H1 (cell line): ENCODE data around the gene HIVEP3. TPM values are rescaled to one million over a fixed set of nuclear protein-coding genes. Genes with fewer than 3 reads are reported as not detected.

Experiments
- GABPA ChIP-seq: IDR thresholded peaks from 2 replicates; pipeline ENCODE4 v1.6.1; 2011; ENCODE audit warnings: mild to moderate bottlenecking, low read length, moderate library complexity, borderline replicate concordance; ENCODE audit not compliant: insufficient read depth
- POLR2A ChIP-seq, 2 experiments: IDR thresholded peaks; 1 replicate in 1 of 2; 2 replicates in 1 of 2; pipeline ENCODE4 v1.6.1; 2011; ENCODE audit warnings: low read depth in 2 of 2, low read length in 2 of 2, mild to moderate bottlenecking in 2 of 2; ENCODE audit errors: control extremely low read depth in 1 of 2
- SP1 ChIP-seq: IDR thresholded peaks from 2 replicates; pipeline ENCODE4 v1.6.1; 2011; ENCODE audit warnings: low read depth, low read length
- USF2 ChIP-seq: IDR thresholded peaks from 2 replicates; pipeline ENCODE4 v1.6.1; 2011; ENCODE audit warnings: low read length, improper control_type of control experiment
- polyA plus RNA-seq, 7 experiments: library from polyadenylated mRNA; depleted of rRNA in 3 of 7; stranded (reverse) in 5 of 7; unstranded in 2 of 7; fragments of >200 nt in 5 of 7; fragments of 200-250 nt in 2 of 7; gene quantifications; 1 replicate in 5 of 7; 2 replicates in 1 of 7; 4 replicates in 1 of 7; pipeline versions ENCODE4 v1.2.1 to v1.2.3, GENCODE V29; 2011 to 2013; ENCODE audit warnings: missing spikeins in 2 of 7, mixed read lengths in 2 of 7
- total RNA-seq: library from RNA; stranded (reverse); fragmentation: NEBNext Ultra II Directional; extraction: Animal tissue kit (Norgen Biotek cat#: 25700); gene quantifications from 2 replicates; pipeline ENCODE4 v1.2.1, GENCODE V29; 2021

HIVEP3 gene
- total and polyA plus RNA-seq, 2 of the 8 experiments (the other 6 are each of a cell fraction or from before 2014, with no cell fraction given), result 0.24 to 0.69 TPM

DNA sequence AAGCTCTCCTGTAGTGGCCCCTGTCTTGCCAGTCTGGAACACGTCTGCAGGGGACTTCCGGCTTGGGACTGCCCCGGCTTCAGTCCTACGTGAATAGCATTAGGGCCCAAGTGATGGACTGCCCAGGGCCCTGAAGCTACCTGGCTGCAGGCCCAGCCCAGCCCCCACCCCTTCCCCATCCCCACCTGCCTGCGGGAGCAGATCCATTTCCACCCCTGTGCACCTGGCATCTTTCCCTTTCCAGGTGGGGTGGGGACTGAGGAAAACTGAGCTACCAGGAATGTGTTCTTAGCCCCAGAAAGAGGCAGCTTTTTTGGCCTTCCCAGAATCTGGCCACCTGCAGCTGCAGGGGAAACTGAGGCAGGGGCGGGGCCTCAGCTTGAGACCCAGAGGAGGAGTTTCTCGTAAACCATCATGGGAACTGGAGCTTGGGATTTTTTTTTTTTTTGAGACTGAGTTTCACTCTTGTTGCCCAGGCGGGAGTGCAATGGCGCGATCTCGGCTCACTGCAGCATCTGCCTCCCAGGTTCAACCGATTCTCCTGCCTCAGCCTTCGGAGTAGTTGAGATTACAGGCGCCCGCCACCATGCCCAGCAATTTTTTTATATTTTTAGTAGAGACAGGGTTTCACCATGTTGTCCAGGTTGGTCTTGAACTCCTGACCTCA is 437.5 kb downstream of the HIVEP3 start (continued):
- no peak for TF ChIP-seq GABPA
- no peak for TF ChIP-seq USF2
- no peak for TF ChIP-seq SP1
- TF ChIP-seq POLR2A (IDR thresholded peaks at IDR 0.05; ENCODE audit: control extremely low read depth in 1 of 2, low read depth in 2 of 2, low read length in 2 of 2), result no peak
- TF ChIP-seq, all 59 proteins: peak for 0
